Mesothelial cell of epicardium (in vitro differentiated cells): ENCODE data around the gene BCL11B. TPM values are rescaled to one million over a fixed set of nuclear protein-coding genes. Genes with fewer than 3 reads are reported as not detected.

ENCODE experiments used
- DNase-seq, 2 experiments: peaks; one replicate each; pipeline ENCODE4 v3.0.0; 2021; ENCODE audit warnings: low spot score in 2 of 2; ENCODE audit not compliant: unreplicated experiment in 2 of 2
- H3K27ac Mint-ChIP-seq: 2 replicates; pipeline ENCODE4 v1.8.0; 2021; ENCODE audit warnings: mixed read lengths
- H3K27me3 Mint-ChIP-seq: 2 replicates; pipeline ENCODE4 v1.8.0; 2021; ENCODE audit warnings: low read depth, mixed read lengths
- H3K36me3 Mint-ChIP-seq: 2 replicates; pipeline ENCODE4 v1.8.0; 2021; ENCODE audit warnings: mixed read lengths
- H3K4me1 Mint-ChIP-seq: 2 replicates; pipeline ENCODE4 v1.8.0; 2021; ENCODE audit warnings: mixed read lengths
- H3K4me3 Mint-ChIP-seq: 2 replicates; pipeline ENCODE4 v1.8.0; 2021; ENCODE audit warnings: mild to moderate bottlenecking, moderate library complexity, mixed read lengths
- H3K9me3 Mint-ChIP-seq: 2 replicates; pipeline ENCODE4 v1.8.0; 2021; ENCODE audit warnings: mixed read lengths
- CTCF ChIP-seq: fragments of 200-600 bp; sonication (generic); IDR thresholded peaks from one replicate; pipeline ENCODE4 v1.5.0; 2021; ENCODE audit warnings: antibody characterized with exemption; ENCODE audit not compliant: unreplicated experiment
- total RNA-seq: library from RNA; stranded (reverse); gene quantifications from 3 replicates; pipeline ENCODE4 v1.2.1, GENCODE V29; 2021

The BCL11B gene
- total RNA-seq, 1 donor from 2014 or later, result 11.8 TPM

DNA sequence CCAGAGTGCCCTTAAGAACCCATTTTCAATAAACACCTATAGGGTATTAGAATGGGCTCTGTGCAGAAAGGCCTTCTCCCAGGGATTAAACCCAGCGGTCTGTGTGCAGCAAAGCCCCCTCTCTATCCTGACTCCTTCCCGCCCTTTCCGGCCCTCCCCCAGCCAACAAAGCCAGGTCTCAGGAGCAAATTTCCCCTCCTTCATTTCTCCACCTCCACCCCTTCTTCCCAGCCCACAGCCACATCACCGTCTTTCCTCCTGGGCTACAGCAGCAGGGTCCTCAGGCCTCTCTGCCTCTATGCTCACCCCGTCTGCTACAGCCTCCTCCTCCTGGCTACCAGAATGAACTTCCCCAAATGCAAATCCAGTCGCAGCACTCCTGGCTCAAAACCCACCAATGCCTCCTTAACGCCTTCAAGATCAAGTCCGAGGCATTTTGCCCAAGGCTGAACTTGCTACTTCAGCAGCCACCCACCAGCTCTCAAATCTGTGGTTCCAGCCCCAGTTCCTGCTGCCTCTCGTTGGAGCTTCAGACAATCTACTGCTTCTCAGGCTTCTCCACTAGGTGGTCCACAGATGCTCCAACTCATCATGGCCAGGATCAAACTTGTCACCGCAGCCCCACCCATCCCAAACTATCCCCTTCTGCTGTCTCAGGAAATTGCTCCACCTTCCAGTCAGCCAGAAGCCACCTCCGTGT is 134.8 kb downstream of the BCL11B start:
- Mint-ChIP-seq H3K36me3 (no peaks in the 10 kb centered on the region), H3K27ac (no peak overlapping the region), H3K4me1 (peaks cover 20% of the 10 kb centered on the region), H3K9me3 (no peaks in the 10 kb centered on the region), H3K27me3 (no peaks in the 10 kb centered on the region), H3K4me3 (no peak overlapping the region)
- DNase-seq, result peak in 1 of 2 experiments; percentile 27
- no peak for TF ChIP-seq CTCF

- Mint-ChIP-seq H3K27ac (no peak overlapping the region), H3K36me3 (no peaks in the 10 kb centered on the region), H3K27me3 (no peaks in the 10 kb centered on the region), H3K4me1 (peaks cover 20% of the 10 kb centered on the region), H3K4me3 (no peak overlapping the region), H3K9me3 (no peaks in the 10 kb centered on the region)
- TF ChIP-seq CTCF, result no peak
- DNase-seq, result peak in 1 of 2 experiments; percentile 3
Measured at GRCh38 chr14:99136401-99136800, 135.6 kb downstream of the BCL11B start.

DNA sequence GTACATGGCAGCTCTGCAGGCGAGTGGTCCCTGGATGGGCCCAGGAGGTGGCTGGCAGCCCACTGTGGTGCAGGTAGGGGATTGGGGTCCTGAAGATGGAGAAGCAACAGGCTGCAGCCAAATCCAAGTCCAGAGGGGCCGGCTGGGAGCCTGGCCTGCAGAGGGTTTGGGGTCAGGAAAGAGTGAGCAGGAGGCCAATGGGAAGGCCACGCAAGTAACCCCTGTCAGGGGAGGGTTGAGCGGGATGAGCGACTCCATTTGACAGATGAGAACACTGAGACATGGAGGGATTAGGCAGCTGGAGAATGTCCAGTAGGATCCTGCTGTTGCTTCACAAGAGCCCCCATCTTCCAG is 136.0 kb downstream of the BCL11B start:
- peaks cover 20% of the 10 kb centered on the region for H3K4me1 Mint-ChIP-seq
- H3K27ac Mint-ChIP-seq, result no peak overlapping the region
- no peak for TF ChIP-seq CTCF
- no peak overlapping the region for H3K4me3 Mint-ChIP-seq
- no peaks in the 10 kb centered on the region for H3K36me3 Mint-ChIP-seq
- H3K9me3 Mint-ChIP-seq, result no peaks in the 10 kb centered on the region
- no peaks in the 10 kb centered on the region for H3K27me3 Mint-ChIP-seq
- DNase-seq, result no peak

GRCh38 chr14:99134516-99135046 is 137.4 kb downstream of the BCL11B start:
- H3K9me3 Mint-ChIP-seq, result no peaks in the 10 kb centered on the region

GRCh38 chr14:99133636-99134515 is 138.1 kb downstream of the BCL11B start:
- Mint-ChIP-seq H3K4me3 (peak overlapping the region; percentile 26), H3K27me3 (peaks cover 2% of the 10 kb centered on the region), H3K36me3 (no peaks in the 10 kb centered on the region), H3K4me1 (peaks cover 20% of the 10 kb centered on the region), H3K9me3 (no peaks in the 10 kb centered on the region), H3K27ac (peak overlapping the region; percentile 83)
- TF ChIP-seq CTCF, result no peak
- peak in 1 of 2 experiments; percentile 56 for DNase-seq

More at GRCh38 chr14:99134516-99135046, 137.4 kb downstream of the BCL11B start:
- H3K4me3 Mint-ChIP-seq, result no peak overlapping the region
- H3K27me3 Mint-ChIP-seq, result no peaks in the 10 kb centered on the region
- H3K27ac Mint-ChIP-seq, result no peak overlapping the region
- H3K4me1 Mint-ChIP-seq, result peaks cover 20% of the 10 kb centered on the region
- DNase-seq, result peak in 1 of 2 experiments; percentile 35
- TF ChIP-seq CTCF, result no peak
- H3K36me3 Mint-ChIP-seq, result no peaks in the 10 kb centered on the region
